CD14-positive monocyte (primary cell): ENCODE measurements around the gene MYCBP. TPM values are rescaled to one million over a fixed set of nuclear protein-coding genes. Genes with fewer than 3 reads are reported as not detected.

Experiments
- DNase-seq, 3 donors: peaks; one replicate each; pipeline ENCODE4 v3.0.0-alpha.2; 2011 to 2022
- H2AFZ ChIP-seq: 2 replicates; pipeline ENCODE4 v1.6.0; 2012; ENCODE audit warnings: mild to moderate bottlenecking, low read depth, low read length, inconsistent platforms; ENCODE audit not compliant: insufficient read depth, poor library complexity, severe bottlenecking
- H3K27ac ChIP-seq, 2 donors: 1 replicate in 1 of 2; 2 replicates in 1 of 2; pipeline ENCODE4 v1.5.1; 2012 to 2013; ENCODE audit warnings: low read length in 2 of 2, control low read depth in 1 of 2, inconsistent platforms in 1 of 2, low read depth in 1 of 2, mild to moderate bottlenecking in 1 of 2
- H3K27me3 ChIP-seq, 2 donors: one replicate each; pipeline versions ENCODE4 v1.6.0 to v1.6.1; 2011 to 2013; ENCODE audit warnings: low read length in 2 of 2; ENCODE audit not compliant: control insufficient read depth in 2 of 2, insufficient read depth in 2 of 2
- H3K36me3 ChIP-seq, 2 donors: replicated peaks in 1 of 2; 1 replicate in 1 of 2; 2 replicates in 1 of 2; pipeline versions ENCODE4 v1.5.1 to v1.6.1; 2012 to 2013; ENCODE audit warnings: low read length in 2 of 2, control low read depth in 1 of 2, inconsistent platforms in 1 of 2, mild to moderate bottlenecking in 1 of 2; ENCODE audit not compliant: insufficient read depth in 2 of 2, control insufficient read depth in 1 of 2
- H3K4me1 ChIP-seq, 2 donors: 1 replicate in 1 of 2; 2 replicates in 1 of 2; pipeline versions ENCODE4 v1.5.1 to v1.6.1; 2012 to 2013; ENCODE audit warnings: low read length in 2 of 2, control low read depth in 1 of 2, inconsistent platforms in 1 of 2, mild to moderate bottlenecking in 1 of 2, moderate library complexity in 1 of 2; ENCODE audit not compliant: insufficient read depth in 2 of 2, control insufficient read depth in 1 of 2
- H3K4me2 ChIP-seq: replicated peaks from 2 replicates; pipeline ENCODE3; 2012; ENCODE audit warnings: low read length, moderate library complexity, mild to moderate bottlenecking; ENCODE audit not compliant: poor library complexity, severe bottlenecking; ENCODE audit errors: extremely low read depth
- H3K4me3 ChIP-seq, 3 experiments: fragments of 200-600 bp in 1 of 3; sonication (generic) in 1 of 3; replicated peaks in 1 of 3; 1 replicate in 2 of 3; 2 replicates in 1 of 3; pipeline ENCODE4 v1.5.1; 2011 to 2013; ENCODE audit warnings: low read length in 3 of 3, mild to moderate bottlenecking in 3 of 3, control low read depth in 2 of 3, low read depth in 2 of 3, inconsistent platforms in 1 of 3, moderate library complexity in 1 of 3
- H3K79me2 ChIP-seq: 2 replicates; pipeline ENCODE4 v1.6.0; 2012; ENCODE audit warnings: mild to moderate bottlenecking, control low read depth, inconsistent platforms, low read length, moderate library complexity; ENCODE audit not compliant: insufficient read depth
- H3K9ac ChIP-seq: 2 replicates; pipeline ENCODE4 v1.6.0; 2017; ENCODE audit warnings: low read length, mild to moderate bottlenecking; ENCODE audit not compliant: insufficient read depth, poor library complexity, severe bottlenecking
- H3K9me3 ChIP-seq, 2 donors: replicated peaks in 1 of 2; 1 replicate in 1 of 2; 2 replicates in 1 of 2; pipeline versions ENCODE4 v1.5.1 to v1.6.1; 2012 to 2013; ENCODE audit warnings: low read length in 2 of 2, control low read depth in 1 of 2; ENCODE audit not compliant: control insufficient read depth in 1 of 2, insufficient read depth in 1 of 2
- H4K20me1 ChIP-seq: 2 replicates; pipeline ENCODE4 v1.6.0; 2012; ENCODE audit warnings: mild to moderate bottlenecking, low read length, control low read depth, moderate library complexity; ENCODE audit not compliant: insufficient read depth
- H3K27ac Mint-ChIP-seq, 7 donors: one replicate each; pipeline ENCODE4 v1.8.0; 2020; ENCODE audit warnings: mild to moderate bottlenecking in 7 of 7, mixed read lengths in 7 of 7, moderate library complexity in 6 of 7, inconsistent platforms in 2 of 7
- H3K27me3 Mint-ChIP-seq, 3 donors: one replicate each; pipeline ENCODE4 v1.8.0; 2021 to 2022; ENCODE audit warnings: low read depth in 3 of 3, mild to moderate bottlenecking in 3 of 3, mixed read lengths in 3 of 3, moderate library complexity in 3 of 3, inconsistent platforms in 1 of 3
- H3K36me3 Mint-ChIP-seq, 2 donors: one replicate each; pipeline ENCODE4 v1.8.0; 2020; ENCODE audit warnings: mixed read lengths in 2 of 2, inconsistent platforms in 1 of 2, mild to moderate bottlenecking in 1 of 2
- H3K4me1 Mint-ChIP-seq: one replicate; pipeline ENCODE4 v1.8.0; 2020; ENCODE audit warnings: mild to moderate bottlenecking, mixed read lengths
- H3K4me3 Mint-ChIP-seq, 2 donors: one replicate each; pipeline ENCODE4 v1.8.0; 2020; ENCODE audit warnings: mild to moderate bottlenecking in 2 of 2, mixed read lengths in 2 of 2, moderate library complexity in 1 of 2
- H3K9me3 Mint-ChIP-seq, 7 donors: one replicate each; pipeline ENCODE4 v1.8.0; 2020 to 2022; ENCODE audit warnings: mixed read lengths in 7 of 7, mild to moderate bottlenecking in 6 of 7, moderate library complexity in 6 of 7, inconsistent platforms in 2 of 7
- CTCF ChIP-seq: fragments of 200-600 bp; IDR thresholded peaks from one replicate; pipeline ENCODE4 v1.8.0; 2022; ENCODE audit warnings: antibody characterized with exemption, mild to moderate bottlenecking
- WGBS: methylation state at CpG from one replicate; pipeline ENCODE4 v1.1.5; 2013; ENCODE audit warnings: missing lambda C conversion rate; ENCODE audit not compliant: insufficient coverage; 5-methylcytosine and 5-hydroxymethylcytosine counted together
- intact Hi-C, 2 donors: fragments of 100-400 bp; cut with micrococcal nuclease; formaldehyde crosslinking; loops; one replicate each; pipeline versions ENCODE4 v1.15.0 to v1.15.1; 2023
- polyA plus RNA-seq, 3 donors: library from polyadenylated mRNA; depleted of rRNA in 1 of 3; unstranded in 2 of 3; stranded (reverse) in 1 of 3; fragments of 300-500 nt in 2 of 3; fragments of >200 nt in 1 of 3; fragmentation: Illumina TruSeq in 2 of 3; gene quantifications; 1 replicate in 2 of 3; 2 replicates in 1 of 3; pipeline ENCODE4 v1.2.3, GENCODE V29; 2012 to 2021

MYCBP gene
- polyA plus RNA-seq, 3 donors: 9.3 to 92.3 (median 77.2) TPM

GRCh38 chr1:38858833-38859560 lies 14.2 kb downstream of the MYCBP start:
- Histone ChIP-seq H3K9me3 (no peaks in the 10 kb centered on the region), H3K9ac (peak overlapping the region; percentile 89), H3K27ac (peak overlapping the region; percentile 56 to 90), H2AFZ (peak overlapping the region; percentile 99), H3K4me1 (peaks cover 24 to 33% of the 10 kb centered on the region in 2 donors), H3K4me2 (peak overlapping the region; percentile 91), H3K36me3 (peaks cover 32 to 53% of the 10 kb centered on the region in 2 donors), H3K4me3 (peak overlapping the region; percentile 61 to 95 (median 93)), H3K79me2 (peaks cover 77% of the 10 kb centered on the region), H3K27me3 (no peaks in the 10 kb centered on the region), H4K20me1 (peaks cover 45% of the 10 kb centered on the region)
- peak; percentile 22 to 79 (median 26) for DNase-seq
- no peaks in the 10 kb centered on the region for H3K9me3 Mint-ChIP-seq
- H3K4me1 Mint-ChIP-seq: peaks cover 42% of the 10 kb centered on the region
- H3K27ac Mint-ChIP-seq: peak overlapping the region; percentile 89 to 96 (median 93)
- H3K4me3 Mint-ChIP-seq: peak overlapping the region; percentile 91 to 97
- H3K27me3 Mint-ChIP-seq: peaks cover 0 to 2% (median 0%) of the 10 kb centered on the region in 3 donors
- no peak for TF ChIP-seq CTCF
- 0% methylated on average over 41 of the region's 51 CpGs for WGBS
- peaks cover 32 to 38% of the 10 kb centered on the region in 2 donors for H3K36me3 Mint-ChIP-seq
- intact Hi-C loops: loop anchor here in 1 of 2 donors (2.0 kb wide), 1 partner anchor 132 kb away; the partner anchor contains the start of gene AKIRIN1

GRCh38 chr1:38852780-38853179 lies 20.4 kb downstream of the MYCBP start:
- Mint-ChIP-seq H3K4me3 (no peak overlapping the region), H3K36me3 (peaks cover 43 to 65% of the 10 kb centered on the region in 2 donors), H3K27me3 (peaks cover 0 to 2% (median 0%) of the 10 kb centered on the region in 3 donors), H3K4me1 (peaks cover 25% of the 10 kb centered on the region), H3K27ac (peak overlapping the region in 1 of 7 donors; percentile 3), H3K9me3 (no peaks in the 10 kb centered on the region)
- Histone ChIP-seq H3K27ac (no peak overlapping the region), H4K20me1 (peaks cover 29% of the 10 kb centered on the region), H2AFZ (no peak overlapping the region), H3K9ac (no peak overlapping the region), H3K27me3 (no peaks in the 10 kb centered on the region), H3K36me3 (peaks cover 52 to 67% of the 10 kb centered on the region in 2 donors), H3K4me3 (no peak overlapping the region), H3K79me2 (peaks cover 34% of the 10 kb centered on the region), H3K9me3 (no peaks in the 10 kb centered on the region), H3K4me1 (peaks cover 18 to 21% of the 10 kb centered on the region in 2 donors), H3K4me2 (no peak overlapping the region)
- intact Hi-C loops: no loop called here
- TF ChIP-seq CTCF: no peak
- WGBS: no CpG with 5 or more reads among the region's 4 CpGs
- DNase-seq: no peak
